Ectodermal cell (in vitro differentiated cells): ENCODE measurements around the gene NDUFS5.
"Not testable (repeated sequence)": the region's sequence is repeated elsewhere in the genome, so short reads cannot be mapped to it uniquely, and the experiment has no call there.

Experiments
- H3K27ac ChIP-seq: 2 replicates; pipeline ENCODE4 v1.7.0; 2013; ENCODE audit warnings: mild to moderate bottlenecking, low read depth, low read length; ENCODE audit not compliant: insufficient read depth, poor library complexity, severe bottlenecking
- H3K27me3 ChIP-seq: 2 replicates; pipeline ENCODE4 v1.7.0; 2013; ENCODE audit warnings: mild to moderate bottlenecking, low read length; ENCODE audit not compliant: insufficient read depth, control insufficient read depth, poor library complexity, severe bottlenecking
- H3K36me3 ChIP-seq: one replicate; pipeline ENCODE4 v1.7.0; 2013; ENCODE audit warnings: low read length; ENCODE audit not compliant: control insufficient read depth, insufficient read depth
- H3K4me1 ChIP-seq: one replicate; pipeline ENCODE4 v1.7.0; 2013; ENCODE audit warnings: low read length; ENCODE audit not compliant: control insufficient read depth, insufficient read depth
- H3K4me3 ChIP-seq: 2 replicates; pipeline ENCODE4 v1.7.0; 2013; ENCODE audit warnings: low read depth, low read length, control low read depth; ENCODE audit not compliant: insufficient read depth
- H3K9me3 ChIP-seq: 2 replicates; pipeline ENCODE4 v1.7.0; 2013; ENCODE audit warnings: mild to moderate bottlenecking, low read length, moderate library complexity; ENCODE audit not compliant: control insufficient read depth
- WGBS, 2 experiments: methylation state at CpG; one replicate each; pipeline ENCODE4 v1.1.7; 2013; ENCODE audit warnings: missing lambda C conversion rate in 2 of 2; 5-methylcytosine and 5-hydroxymethylcytosine counted together

The NDUFS5 gene

GRCh38 chr1:39016604-39017171 lies 9.5 kb upstream of the NDUFS5 start:
- WGBS, 2 experiments = 39 to 46% methylated on average over 10 of the region's 10 CpGs
- Histone ChIP-seq H3K4me1 (peaks cover 10% of the 10 kb centered on the region), H3K9me3 (no peaks in the 10 kb centered on the region), H3K27ac (no peak overlapping the region), H3K27me3 (no peaks in the 10 kb centered on the region), H3K4me3 (no peak overlapping the region), H3K36me3 (no peaks in the 10 kb centered on the region)

- WGBS, 2 experiments = 76 to 85% methylated on average over 5 of the region's 5 CpGs
- Histone ChIP-seq H3K9me3 (no peaks in the 10 kb centered on the region), H3K4me1 (peaks cover 10% of the 10 kb centered on the region), H3K4me3 (no peak overlapping the region), H3K36me3 (no peaks in the 10 kb centered on the region), H3K27me3 (no peaks in the 10 kb centered on the region), H3K27ac (no peak overlapping the region)
Observed at GRCh38 chr1:39017266-39017665, 8.9 kb upstream of the NDUFS5 start.

- H3K9me3 ChIP-seq, H3K4me3 ChIP-seq, H3K27me3 ChIP-seq, H3K36me3 ChIP-seq, H3K27ac ChIP-seq: not testable (repeated sequence)
- WGBS, 2 experiments = 100% methylated on average over 1 of the region's 1 CpG; no CpG with 5 or more reads in 1 of the 2 experiments
- peaks cover 11% of the 10 kb centered on the region for H3K4me1 ChIP-seq
Observed at GRCh38 chr1:39020494-39020893, 5.7 kb upstream of the NDUFS5 start.

- no peaks in the 10 kb centered on the region for H3K27me3 ChIP-seq
- no peak overlapping the region for H3K4me3 ChIP-seq
- 86 to 100% methylated on average over 1 of the region's 1 CpG for WGBS, 2 experiments
- no peak overlapping the region for H3K27ac ChIP-seq
- H3K4me1 ChIP-seq = peaks cover 16% of the 10 kb centered on the region
- no peaks in the 10 kb centered on the region for H3K9me3 ChIP-seq
- H3K36me3 ChIP-seq = no peaks in the 10 kb centered on the region
Observed at GRCh38 chr1:39021426-39021825, 4.7 kb upstream of the NDUFS5 start.

GRCh38 chr1:39023140-39023539 lies 3.0 kb upstream of the NDUFS5 start:
- H3K36me3 ChIP-seq = no peaks in the 10 kb centered on the region
- H3K27me3 ChIP-seq = no peaks in the 10 kb centered on the region
- no peak overlapping the region for H3K4me3 ChIP-seq
- no peak overlapping the region for H3K27ac ChIP-seq
- WGBS, 2 experiments = 53 to 74% methylated on average over 1 of the region's 1 CpG
- peaks cover 11% of the 10 kb centered on the region for H3K4me1 ChIP-seq
- H3K9me3 ChIP-seq = no peaks in the 10 kb centered on the region

GRCh38 chr1:39026866-39027507 lies 837 bp downstream of the NDUFS5 start:
- Histone ChIP-seq H3K27me3 (no peaks in the 10 kb centered on the region), H3K9me3 (no peaks in the 10 kb centered on the region), H3K4me1 (peaks cover 11% of the 10 kb centered on the region), H3K4me3 (peak overlapping the region; percentile 59), H3K36me3 (peaks cover 29% of the 10 kb centered on the region), H3K27ac (peak overlapping the region; percentile 83)
- WGBS, 2 experiments = 30 to 35% methylated on average over 27 to 30 of the region's 30 CpGs

- H3K27ac ChIP-seq = no peak overlapping the region
Observed at GRCh38 chr1:39034114-39034654, 8.0 kb downstream of the NDUFS5 start.

GRCh38 chr1:39036678-39037077 lies 10.5 kb downstream of the NDUFS5 start:
- H3K4me3 ChIP-seq = no peak overlapping the region
- no peaks in the 10 kb centered on the region for H3K27me3 ChIP-seq
- H3K4me1 ChIP-seq = no peaks in the 10 kb centered on the region
- peaks cover 27% of the 10 kb centered on the region for H3K36me3 ChIP-seq
- WGBS, 2 experiments = 94 to 98% methylated on average over 5 of the region's 5 CpGs
- no peak overlapping the region for H3K27ac ChIP-seq
- no peaks in the 10 kb centered on the region for H3K9me3 ChIP-seq

More at GRCh38 chr1:39034114-39034654, 8.0 kb downstream of the NDUFS5 start:
- peaks cover 45% of the 10 kb centered on the region for H3K36me3 ChIP-seq
- H3K9me3 ChIP-seq = no peaks in the 10 kb centered on the region
- 97 to 98% methylated on average over 6 of the region's 6 CpGs for WGBS, 2 experiments
- H3K4me3 ChIP-seq = no peak overlapping the region
- no peaks in the 10 kb centered on the region for H3K27me3 ChIP-seq
- H3K4me1 ChIP-seq = no peaks in the 10 kb centered on the region

- Histone ChIP-seq H3K27ac (no peak overlapping the region), H3K4me3 (no peak overlapping the region), H3K4me1 (no peaks in the 10 kb centered on the region), H3K27me3 (no peaks in the 10 kb centered on the region), H3K9me3 (no peaks in the 10 kb centered on the region), H3K36me3 (peaks cover 4% of the 10 kb centered on the region)
- 93 to 96% methylated on average over 3 of the region's 3 CpGs for WGBS, 2 experiments
Observed at GRCh38 chr1:39043513-39043912, 17.4 kb downstream of the NDUFS5 start.

- no peaks in the 10 kb centered on the region for H3K27me3 ChIP-seq
- H3K27ac ChIP-seq = no peak overlapping the region
- H3K4me3 ChIP-seq = no peak overlapping the region
- WGBS, 2 experiments = 100% methylated on average over 1 of the region's 1 CpG
- no peaks in the 10 kb centered on the region for H3K4me1 ChIP-seq
- peaks cover 4% of the 10 kb centered on the region for H3K36me3 ChIP-seq
- no peaks in the 10 kb centered on the region for H3K9me3 ChIP-seq
Observed at GRCh38 chr1:39044762-39045161, 18.6 kb downstream of the NDUFS5 start.
